ENCODE results near the gene ALDH1L2. TPM values are rescaled to one million over a fixed set of nuclear protein-coding genes. Genes with fewer than 3 reads are reported as not detected.

The ALDH1L2 gene
- total RNA-seq, 1 experiment from 2014 or later, result 1.9 TPM

- H3K18ac ChIP-seq (ENCODE audit: insufficient read length, low read depth, low read length), result no peak overlapping the region
- Mint-ChIP-seq H3K4me3 (no peak overlapping the region), H3K27me3 (ENCODE audit: low read depth) (no peaks in the 10 kb centered on the region), H3K36me3 (ENCODE audit: insufficient read depth in 1 of 3, low read depth in 3 of 3) (peaks cover 63 to 92% (median 87%) of the 10 kb centered on the region in 3 experiments), H3K4me1 (no peaks in the 10 kb centered on the region), H3K27ac (no peak overlapping the region), H3K9me3 (no peaks in the 10 kb centered on the region)
- no peak overlapping the region for H2AFZ ChIP-seq (ENCODE audit: low read length)
- H2AK5ac ChIP-seq (ENCODE audit: insufficient read length, low read length), result no peak overlapping the region
- no peaks in the 10 kb centered on the region for H3K23me2 ChIP-seq (ENCODE audit: insufficient read length, low read depth, low read length, poor library complexity, severe bottlenecking)
- no peak overlapping the region for H3T11ph ChIP-seq (ENCODE audit: low read length)
- no peaks in the 10 kb centered on the region for H3K79me2 ChIP-seq (ENCODE audit: insufficient read depth, low read length)
- no peak overlapping the region for H2BK15ac ChIP-seq (ENCODE audit: low read depth, low read length)
- no peak overlapping the region for H3K23ac ChIP-seq (ENCODE audit: insufficient read length, low read depth, low read length)
- H3K27me3 ChIP-seq (ENCODE audit: insufficient read depth, low read length), result no peaks in the 10 kb centered on the region
- no peak overlapping the region for H2BK120ac ChIP-seq (ENCODE audit: low read depth, low read length, poor library complexity, severe bottlenecking)
- H2BK12ac ChIP-seq (ENCODE audit: insufficient read length, low read depth, low read length), result no peak overlapping the region
- H3K56ac ChIP-seq (ENCODE audit: insufficient read length, low read depth, low read length), result no peak overlapping the region
- H3K9me3 ChIP-seq (ENCODE audit: control insufficient read depth, low read depth, low read length), result no peaks in the 10 kb centered on the region
- no peak overlapping the region for H4K91ac ChIP-seq (ENCODE audit: insufficient read length, low read depth, low read length)
- H2BK5ac ChIP-seq (ENCODE audit: insufficient read length, low read length), result no peak overlapping the region
- no peak overlapping the region for H2BK20ac ChIP-seq (ENCODE audit: low read depth, low read length, poor library complexity, severe bottlenecking)
- no CpG with 5 or more reads among the region's 3 CpGs for WGBS (ENCODE audit: extremely low coverage, insufficient read length, low lambda C conversion rate)
- no peak overlapping the region for H3K4ac ChIP-seq (ENCODE audit: low read depth, low read length)
- TF ChIP-seq CTCF (conservative IDR thresholded peaks at IDR 0.05), result no peak
- no peaks in the 10 kb centered on the region for H4K20me1 ChIP-seq (ENCODE audit: control insufficient read depth, insufficient read depth, insufficient read length)
- no peak overlapping the region for H3K14ac ChIP-seq (ENCODE audit: insufficient read depth, low read length)
- no peak overlapping the region for H4K5ac ChIP-seq (ENCODE audit: insufficient read length, low read depth, low read length)
- H3K9ac ChIP-seq (ENCODE audit: extremely low read depth, insufficient read length, low read length), result no peak overlapping the region
- no peaks in the 10 kb centered on the region for H3K4me1 ChIP-seq (ENCODE audit: insufficient read depth, low read length)
- no peak overlapping the region for H3K27ac ChIP-seq (ENCODE audit: insufficient read length, low read depth, low read length)
- DNase-seq, result no peak
- H3K79me1 ChIP-seq (ENCODE audit: insufficient read depth, low read depth, low read length, poor library complexity, severe bottlenecking), result no peaks in the 10 kb centered on the region
- no peak overlapping the region for H3K4me2 ChIP-seq (ENCODE audit: insufficient read depth, insufficient read length, low read length)
- no peak overlapping the region for H4K8ac ChIP-seq (replicated peaks; ENCODE audit: insufficient read length, low read depth, low read length)
Observed at GRCh38 chr12:104997541-104997940, 86.7 kb downstream of the ALDH1L2 start.

Data from H9 (cell line).